Neuronal stem cell (in vitro differentiated cells): ENCODE data around the gene NECTIN1.

ENCODE experiments used
- DNase-seq: peaks from one replicate; pipeline ENCODE4 v3.0.0-alpha.2; 2013; ENCODE audit warnings: low spot score
- H2AFZ ChIP-seq: one replicate; pipeline ENCODE4 v1.6.1; 2013; ENCODE audit warnings: mild to moderate bottlenecking, low read length, inconsistent platforms
- H2AK5ac ChIP-seq: 2 replicates; pipeline ENCODE4 v1.6.1; 2013; ENCODE audit warnings: low read depth, mild to moderate bottlenecking, inconsistent platforms, low read length, moderate library complexity, mixed read lengths
- H2BK120ac ChIP-seq: 2 replicates; pipeline ENCODE4 v1.6.1; 2013; ENCODE audit warnings: low read depth, mild to moderate bottlenecking, inconsistent platforms, low read length, moderate library complexity, mixed read lengths
- H2BK12ac ChIP-seq: one replicate; pipeline ENCODE4 v1.6.1; 2013; ENCODE audit warnings: low read length, inconsistent platforms
- H2BK15ac ChIP-seq: 2 replicates; pipeline ENCODE4 v1.6.1; 2013; ENCODE audit warnings: mild to moderate bottlenecking, low read length, inconsistent platforms, mixed read lengths
- H2BK5ac ChIP-seq: one replicate; pipeline ENCODE4 v1.6.1; 2013; ENCODE audit warnings: inconsistent platforms, mild to moderate bottlenecking, low read length, moderate library complexity
- H3K14ac ChIP-seq: one replicate; pipeline ENCODE4 v1.6.1; 2013; ENCODE audit warnings: low read length, inconsistent platforms
- H3K18ac ChIP-seq: 2 replicates; pipeline ENCODE4 v1.6.1; 2013; ENCODE audit warnings: low read length, inconsistent platforms
- H3K23ac ChIP-seq: 2 replicates; pipeline ENCODE4 v1.6.1; 2013; ENCODE audit warnings: low read depth, mild to moderate bottlenecking, mixed read lengths, low read length, inconsistent platforms; ENCODE audit not compliant: poor library complexity
- H3K27ac ChIP-seq: replicated peaks from 3 replicates; pipeline ENCODE4 v1.5.1; 2013; ENCODE audit warnings: low read length, inconsistent platforms
- H3K27me3 ChIP-seq, 3 experiments: 2 replicates each; pipeline ENCODE4 v1.6.1; 2013; ENCODE audit warnings: low read length in 3 of 3, mild to moderate bottlenecking in 2 of 3, inconsistent platforms in 1 of 3, low read depth in 1 of 3, mixed read lengths in 1 of 3, moderate library complexity in 1 of 3; ENCODE audit not compliant: control insufficient read depth in 3 of 3, insufficient read depth in 3 of 3
- H3K36me3 ChIP-seq, 2 donors: replicated peaks in 1 of 2; 2 replicates each; pipeline ENCODE4 v1.6.1; 2013; ENCODE audit warnings: low read length in 2 of 2; ENCODE audit not compliant: control insufficient read depth in 2 of 2, insufficient read depth in 2 of 2
- H3K4ac ChIP-seq: 2 replicates; pipeline ENCODE4 v1.6.1; 2013; ENCODE audit warnings: inconsistent platforms, mild to moderate bottlenecking, low read length, moderate library complexity
- H3K4me1 ChIP-seq, 2 donors: 1 replicate in 1 of 2; 2 replicates in 1 of 2; pipeline ENCODE4 v1.6.1; 2013; ENCODE audit warnings: low read length in 2 of 2, low read depth in 1 of 2; ENCODE audit not compliant: control insufficient read depth in 2 of 2, insufficient read depth in 1 of 2
- H3K4me2 ChIP-seq: one replicate; pipeline ENCODE4 v1.6.1; 2013; ENCODE audit warnings: mild to moderate bottlenecking, low read length, inconsistent platforms; ENCODE audit not compliant: insufficient read depth, poor library complexity, severe bottlenecking
- H3K4me3 ChIP-seq, 2 donors: 2 replicates each; pipeline ENCODE4 v1.5.1; 2013; ENCODE audit warnings: low read length in 2 of 2, mild to moderate bottlenecking in 2 of 2, inconsistent platforms in 1 of 2, moderate library complexity in 1 of 2
- H3K79me1 ChIP-seq: one replicate; pipeline ENCODE4 v1.6.1; 2013; ENCODE audit warnings: low read depth, mild to moderate bottlenecking, inconsistent platforms, low read length, moderate library complexity
- H3K9ac ChIP-seq: one replicate; pipeline ENCODE4 v1.6.1; 2013; ENCODE audit warnings: mild to moderate bottlenecking, low read depth, low read length, inconsistent platforms; ENCODE audit not compliant: poor library complexity
- H3K9me3 ChIP-seq, 2 donors: replicated peaks in 1 of 2; 2 replicates each; pipeline versions ENCODE3 to v1.6.1; 2013; ENCODE audit warnings: low read length in 2 of 2, mild to moderate bottlenecking in 2 of 2, inconsistent platforms in 1 of 2, low read depth in 1 of 2, mixed read lengths in 1 of 2, moderate library complexity in 1 of 2; ENCODE audit not compliant: control insufficient read depth in 2 of 2, insufficient read depth in 1 of 2
- H4K8ac ChIP-seq: one replicate; pipeline ENCODE4 v1.6.1; 2013; ENCODE audit warnings: low read depth, mild to moderate bottlenecking, inconsistent platforms, low read length, moderate library complexity
- H4K91ac ChIP-seq: one replicate; pipeline ENCODE4 v1.6.1; 2013; ENCODE audit warnings: low read length, low read depth, mild to moderate bottlenecking, inconsistent platforms; ENCODE audit not compliant: poor library complexity
- WGBS, 2 donors: extraction: QIAGEN DNeasy Blood & Tissue Kit; methylation state at CpG; one replicate each; pipeline ENCODE4 v1.1.7; 2013; ENCODE audit warnings: missing lambda C conversion rate in 2 of 2, mixed read lengths in 1 of 2; ENCODE audit not compliant: insufficient read length in 2 of 2, insufficient replicate concordance in 1 of 2; ENCODE audit errors: extremely low coverage in 2 of 2; 5-methylcytosine and 5-hydroxymethylcytosine counted together

Gene NECTIN1

GRCh38 chr11:119666463-119667131, 62.4 kb downstream of the NECTIN1 start:
- DNase-seq, result peak; percentile 75
- Histone ChIP-seq H3K18ac (peak overlapping the region; percentile 76), H3K4me2 (no peak overlapping the region), H2AFZ (peak overlapping the region; percentile 62), H3K36me3 (peaks cover 6 to 19% of the 10 kb centered on the region in 2 donors), H2BK120ac (no peak overlapping the region), H3K9me3 (no peaks in the 10 kb centered on the region), H4K8ac (no peak overlapping the region), H2AK5ac (no peak overlapping the region), H2BK5ac (no peak overlapping the region), H3K14ac (no peak overlapping the region), H3K4ac (no peak overlapping the region), H3K27ac (no peak overlapping the region), H3K27me3 (no peaks in the 10 kb centered on the region), H3K4me3 (no peak overlapping the region), H2BK15ac (no peak overlapping the region), H2BK12ac (no peak overlapping the region), H3K4me1 (peaks cover 11 to 21% of the 10 kb centered on the region in 2 donors), H3K23ac (no peak overlapping the region), H3K9ac (no peak overlapping the region), H3K79me1 (peaks cover 5% of the 10 kb centered on the region), H4K91ac (no peak overlapping the region)
- no CpG with 5 or more reads among the region's 17 CpGs for WGBS, 2 donors

- Histone ChIP-seq H2AK5ac (peak overlapping the region; percentile 73), H3K4me1 (peaks cover 11 to 16% of the 10 kb centered on the region in 2 donors), H3K27ac (no peak overlapping the region), H2BK120ac (no peak overlapping the region), H3K4me2 (no peak overlapping the region), H3K9me3 (no peaks in the 10 kb centered on the region), H3K36me3 (peaks cover 6 to 18% of the 10 kb centered on the region in 2 donors), H3K9ac (peak overlapping the region; percentile 63), H4K8ac (no peak overlapping the region), H2BK12ac (no peak overlapping the region), H3K14ac (no peak overlapping the region), H3K4me3 (no peak overlapping the region), H4K91ac (no peak overlapping the region), H2BK15ac (no peak overlapping the region), H3K4ac (no peak overlapping the region), H3K79me1 (peaks cover 5% of the 10 kb centered on the region), H2BK5ac (no peak overlapping the region), H3K23ac (peak overlapping the region; percentile 66), H3K18ac (no peak overlapping the region), H3K27me3 (no peaks in the 10 kb centered on the region), H2AFZ (no peak overlapping the region)
- no peak for DNase-seq
- WGBS, 2 donors, result no CpG with 5 or more reads among the region's 10 CpGs
These were observed 62.9 kb downstream of the NECTIN1 start for GRCh38 chr11:119666061-119666460.

- no peak overlapping the region for H2BK15ac ChIP-seq
- peak overlapping the region; percentile 76 for H2AK5ac ChIP-seq
- DNase-seq, result no peak
- no CpG with 5 or more reads among the region's 44 CpGs for WGBS, 2 donors
- H2BK12ac ChIP-seq, result no peak overlapping the region
- no peak overlapping the region for H3K4me3 ChIP-seq
- H3K36me3 ChIP-seq, result peaks cover 6 to 16% of the 10 kb centered on the region in 2 donors
- H3K4me2 ChIP-seq, result no peak overlapping the region
- H4K91ac ChIP-seq, result no peak overlapping the region
- no peak overlapping the region for H3K14ac ChIP-seq
- no peaks in the 10 kb centered on the region for H3K9me3 ChIP-seq
- no peak overlapping the region for H3K27ac ChIP-seq
- no peaks in the 10 kb centered on the region for H3K27me3 ChIP-seq
- H2BK5ac ChIP-seq, result no peak overlapping the region
- peak overlapping the region; percentile 28 for H3K23ac ChIP-seq
- peaks cover 7% of the 10 kb centered on the region for H3K79me1 ChIP-seq
- no peak overlapping the region for H3K9ac ChIP-seq
- no peak overlapping the region for H2BK120ac ChIP-seq
- H3K4ac ChIP-seq, result no peak overlapping the region
- H2AFZ ChIP-seq, result no peak overlapping the region
- H4K8ac ChIP-seq, result no peak overlapping the region
- peaks cover 11 to 15% of the 10 kb centered on the region in 2 donors for H3K4me1 ChIP-seq
- H3K18ac ChIP-seq, result no peak overlapping the region
These were observed 64.1 kb downstream of the NECTIN1 start for GRCh38 chr11:119664701-119665420.

- DNase-seq, result no peak
- Histone ChIP-seq H4K91ac (no peak overlapping the region), H3K4me2 (no peak overlapping the region), H3K18ac (no peak overlapping the region), H3K4me3 (no peak overlapping the region), H3K4me1 (peaks cover 11 to 15% of the 10 kb centered on the region in 2 donors), H3K9ac (no peak overlapping the region), H3K9me3 (no peaks in the 10 kb centered on the region), H2BK12ac (no peak overlapping the region), H2BK120ac (no peak overlapping the region), H3K23ac (no peak overlapping the region), H3K79me1 (peaks cover 9% of the 10 kb centered on the region), H3K27me3 (no peaks in the 10 kb centered on the region), H2BK15ac (no peak overlapping the region), H4K8ac (no peak overlapping the region), H2AFZ (no peak overlapping the region), H3K14ac (no peak overlapping the region), H3K36me3 (peaks cover 6 to 14% of the 10 kb centered on the region in 2 donors), H2BK5ac (no peak overlapping the region), H2AK5ac (no peak overlapping the region), H3K27ac (no peak overlapping the region), H3K4ac (no peak overlapping the region)
- no CpG with 5 or more reads among the region's 9 CpGs for WGBS, 2 donors
These were observed 64.9 kb downstream of the NECTIN1 start for GRCh38 chr11:119664063-119664572.
